Liver (tissue), 9 donors: ENCODE results near the gene MEG3. TPM values are rescaled to one million over a fixed set of nuclear protein-coding genes. Genes with fewer than 3 reads are reported as not detected.

Experiments
- DNase-seq: peaks from one replicate; pipeline ENCODE4 v3.0.0-alpha.2; 2017; ENCODE audit warnings: low spot score
- H3K27ac ChIP-seq, 2 donors: one replicate each; pipeline ENCODE4 v1.7.0; 2013; ENCODE audit warnings: inconsistent platforms in 2 of 2, low read length in 2 of 2, control low read depth in 1 of 2, low read depth in 1 of 2, mild to moderate bottlenecking in 1 of 2
- H3K27me3 ChIP-seq, 4 donors: one replicate each; pipeline versions ENCODE4 v1.6.1 to v1.7.0; 2013; ENCODE audit warnings: low read length in 3 of 4, inconsistent platforms in 1 of 4, mild to moderate bottlenecking in 1 of 4, moderate library complexity in 1 of 4; ENCODE audit not compliant: control insufficient read depth in 4 of 4, insufficient read depth in 4 of 4
- H3K36me3 ChIP-seq, 4 donors: one replicate each; pipeline versions ENCODE4 v1.6.1 to v1.7.0; 2013; ENCODE audit warnings: low read length in 3 of 4, mild to moderate bottlenecking in 3 of 4, low read depth in 1 of 4, moderate library complexity in 1 of 4; ENCODE audit not compliant: control insufficient read depth in 4 of 4, insufficient read depth in 3 of 4
- H3K4me1 ChIP-seq, 4 donors: one replicate each; pipeline versions ENCODE4 v1.6.1 to v1.7.0; 2013; ENCODE audit warnings: low read length in 3 of 4, mild to moderate bottlenecking in 3 of 4, moderate library complexity in 1 of 4; ENCODE audit not compliant: control insufficient read depth in 4 of 4, insufficient read depth in 4 of 4
- H3K4me3 ChIP-seq, 3 donors: one replicate each; pipeline versions ENCODE4 v1.6.1 to v1.7.0; 2013; ENCODE audit warnings: low read length in 3 of 3, control low read depth in 1 of 3, low read depth in 1 of 3, mild to moderate bottlenecking in 1 of 3
- H3K9ac ChIP-seq, 2 donors: one replicate each; pipeline ENCODE4 v1.7.0; 2013; ENCODE audit warnings: low read length in 2 of 2, mild to moderate bottlenecking in 2 of 2, moderate library complexity in 2 of 2, control low read depth in 1 of 2, low read depth in 1 of 2
- H3K9me3 ChIP-seq, 4 donors: one replicate each; pipeline versions ENCODE4 v1.6.1 to v1.7.0; 2013; ENCODE audit warnings: low read length in 3 of 4; ENCODE audit not compliant: control insufficient read depth in 4 of 4
- ATF3 ChIP-seq: IDR thresholded peaks from 2 replicates; pipeline ENCODE4 v1.6.1; 2016; ENCODE audit warnings: antibody characterized with exemption
- CTCF ChIP-seq: fragments of 150-350 bp; IDR thresholded peaks from 2 replicates; pipeline ENCODE4 v1.5.1; 2017; ENCODE audit warnings: improper control_type of control experiment, low read depth, low read length; ENCODE audit not compliant: missing input control
- FOXA2 ChIP-seq: IDR thresholded peaks from 2 replicates; pipeline ENCODE4 v1.6.1; 2016; ENCODE audit warnings: antibody characterized with exemption
- GABPA ChIP-seq, 2 donors: IDR thresholded peaks in 1 of 2; conservative IDR thresholded peaks in 1 of 2; 2 replicates each; pipeline ENCODE4 v1.6.1; 2016; ENCODE audit warnings: antibody characterized with exemption in 2 of 2, mild to moderate bottlenecking in 1 of 2, moderate library complexity in 1 of 2
- HNF4A ChIP-seq, 2 donors: conservative IDR thresholded peaks; 2 replicates each; pipeline ENCODE4 v1.6.1; 2016; ENCODE audit warnings: antibody characterized with exemption in 2 of 2, mild to moderate bottlenecking in 2 of 2
- HNF4G ChIP-seq: IDR thresholded peaks from 2 replicates; pipeline ENCODE4 v1.6.1; 2016; ENCODE audit warnings: antibody characterized with exemption
- MAX ChIP-seq: IDR thresholded peaks from 2 replicates; pipeline ENCODE4 v1.6.1; 2016; ENCODE audit warnings: antibody characterized with exemption
- REST ChIP-seq: IDR thresholded peaks from 2 replicates; pipeline ENCODE4 v1.6.1; 2016; ENCODE audit warnings: antibody characterized with exemption, mild to moderate bottlenecking
- RXRA ChIP-seq, 2 donors: IDR thresholded peaks; 2 replicates each; pipeline ENCODE4 v1.6.1; 2017 to 2018; ENCODE audit warnings: antibody characterized with exemption in 2 of 2, mild to moderate bottlenecking in 1 of 2
- SP1 ChIP-seq: IDR thresholded peaks from 2 replicates; pipeline ENCODE4 v1.6.1; 2018; ENCODE audit warnings: antibody characterized with exemption, mild to moderate bottlenecking
- WGBS: extraction: QIAGEN DNeasy Blood & Tissue Kit; methylation state at CpG from one replicate; pipeline ENCODE4 v1.1.7; 2013; 5-methylcytosine and 5-hydroxymethylcytosine counted together
- polyA plus RNA-seq, 2 donors: library from polyadenylated mRNA; stranded (reverse) in 1 of 2; unstranded in 1 of 2; fragments of 200-250 nt in 1 of 2; fragments of >200 nt in 1 of 2; fragmentation: Nextera tagmentation in 1 of 2; extraction: Ambion mirVana in 1 of 2; gene quantifications; one replicate each; pipeline versions ENCODE4 v1.2.1 to v1.2.3, GENCODE V29; 2013 to 2015
- total RNA-seq, 2 donors: library from RNA; depleted of rRNA; stranded (reverse); fragments of >200 nt; gene quantifications; one replicate each; pipeline ENCODE4 v1.2.3, GENCODE V29; 2014
- donor health status: healthy.
- donor health status: healthy.
- donor health status: healthy.
- donor health status: healthy.
- donor health status: healthy.

Gene MEG3
- total and polyA plus RNA-seq, 4 donors, result 12.3 to 485 (median 23.1) TPM

GRCh38 chr14:100822013-100822412 is 3.9 kb upstream of the MEG3 start:
- H3K27me3 ChIP-seq, result no peaks in the 10 kb centered on the region
- H3K9ac ChIP-seq, result no peak overlapping the region
- no peaks in the 10 kb centered on the region for H3K9me3 ChIP-seq
- TF ChIP-seq FOXA2 (no peak), RXRA (IDR thresholded peaks at IDR 0.05) (peak in 1 of 2 donors; percentile 60), SP1 (peak; percentile 12), HNF4G (no peak), HNF4A (conservative IDR thresholded peaks at IDR 0.05) (peak in 1 of 2 donors; percentile 53), GABPA (IDR thresholded peaks at IDR 0.05 in 1 of 2, conservative IDR thresholded peaks at IDR 0.05 in 1 of 2) (no peak), ATF3 (no peak)
- no peak overlapping the region for H3K4me3 ChIP-seq
- no peak overlapping the region for H3K27ac ChIP-seq
- no peaks in the 10 kb centered on the region for H3K36me3 ChIP-seq
- WGBS, result 31% methylated on average over 7 of the region's 7 CpGs
- no peak for DNase-seq
- H3K4me1 ChIP-seq, result peaks cover 0 to 2% (median 0%) of the 10 kb centered on the region in 4 donors

- Histone ChIP-seq H3K27me3 (no peaks in the 10 kb centered on the region), H3K9me3 (peaks cover 0 to under 1% (median 0%) of the 10 kb centered on the region in 4 donors), H3K9ac (no peak overlapping the region), H3K36me3 (no peaks in the 10 kb centered on the region), H3K27ac (no peak overlapping the region), H3K4me1 (peaks cover 0 to 2% (median 0%) of the 10 kb centered on the region in 4 donors), H3K4me3 (no peak overlapping the region)
- DNase-seq, result no peak
- TF ChIP-seq REST (no peak), CTCF (no peak), HNF4G (no peak), MAX (no peak)
- WGBS, result 63% methylated on average over 9 of the region's 9 CpGs
These were observed 3.2 kb upstream of the MEG3 start for GRCh38 chr14:100822532-100823296.
